Upper lobe of left lung (tissue), 6 donors: ENCODE results near the gene VASN. TPM values are rescaled to one million over a fixed set of nuclear protein-coding genes. Genes with fewer than 3 reads are reported as not detected.

ENCODE experiments used
- ATAC-seq, 2 donors: fragments of 200-7000 bp; cut with Tn5 transposase; one replicate each; pipeline ENCODE4 v1.9.1; 2022; ENCODE audit warnings: mild to moderate bottlenecking in 2 of 2, moderate library complexity in 2 of 2; ENCODE audit not compliant: low FRiP score in 2 of 2
- DNase-seq, 2 donors: peaks; one replicate each; pipeline ENCODE4 v3.0.0-alpha.2; 2019 to 2020
- H3K27ac ChIP-seq, 4 donors: fragments of 200-600 bp; sonication (generic); one replicate each; pipeline ENCODE4 v1.5.1; 2016 to 2019
- H3K27me3 ChIP-seq, 4 donors: fragments of 200-600 bp; sonication (generic); one replicate each; pipeline ENCODE4 v1.5.1; 2017 to 2019
- H3K36me3 ChIP-seq, 4 donors: fragments of 200-600 bp; sonication (generic); one replicate each; pipeline ENCODE4 v1.5.1; 2016 to 2019
- H3K4me1 ChIP-seq, 4 donors: fragments of 200-600 bp; sonication (generic); one replicate each; pipeline ENCODE4 v1.5.1; 2018 to 2019
- H3K4me3 ChIP-seq, 4 donors: fragments of 200-600 bp; sonication (generic); one replicate each; pipeline ENCODE4 v1.5.1; 2017 to 2019; ENCODE audit warnings: mild to moderate bottlenecking in 2 of 4, moderate library complexity in 1 of 4
- H3K9me3 ChIP-seq, 4 donors: fragments of 200-600 bp; sonication (generic); one replicate each; pipeline ENCODE4 v1.5.1; 2018 to 2019
- EP300 ChIP-seq, 4 donors: sonication (generic); formaldehyde crosslinking; IDR thresholded peaks; one replicate each; pipeline ENCODE4 v1.5.1; 2017; ENCODE audit warnings: antibody characterized with exemption in 4 of 4, control low read depth in 2 of 4
- POLR2A ChIP-seq, 4 donors: fragments of 450-650 bp; IDR thresholded peaks; one replicate each; pipeline ENCODE4 v1.5.1; 2016 to 2017; ENCODE audit warnings: antibody characterized with exemption in 4 of 4, mild to moderate bottlenecking in 2 of 4
- POLR2AphosphoS5 ChIP-seq, 2 donors: sonication (generic); formaldehyde crosslinking; IDR thresholded peaks; one replicate each; pipeline ENCODE4 v1.5.1; 2017; ENCODE audit warnings: antibody characterized with exemption in 2 of 2
- WGBS, 2 donors: methylation state at CpG; one replicate each; pipeline ENCODE4 v1.1.5; 2017 to 2018; 5-methylcytosine and 5-hydroxymethylcytosine counted together
- total RNA-seq, 6 donors: library from RNA; depleted of rRNA in 4 of 6; stranded (reverse); fragments of >200 nt in 4 of 6; gene quantifications; one replicate each; pipeline versions ENCODE4 v1.1.0 to v1.2.1, GENCODE V29; 2016 to 2021
- TF ChIP-seq, protein P1 (sequence below), 6 experiments: fragments of 450-650 bp in 4 of 6; fragments of 200-600 bp in 2 of 6; sonication (generic) in 2 of 6; IDR thresholded peaks; one replicate each; pipeline ENCODE4 v1.5.1; 2016 to 2019; ENCODE audit warnings: antibody characterized with exemption in 6 of 6
- donor health status: DM: no; HTN: no; CAD: no; lungs with moderate emphysema.
- donor health status: DM: no; HTN: yes; CAD: no; lungs with severe emphysema.

Gene VASN
- total RNA-seq, 6 donors from 2014 or later = 11.4 to 40.6 (median 30.2) TPM

DNA sequence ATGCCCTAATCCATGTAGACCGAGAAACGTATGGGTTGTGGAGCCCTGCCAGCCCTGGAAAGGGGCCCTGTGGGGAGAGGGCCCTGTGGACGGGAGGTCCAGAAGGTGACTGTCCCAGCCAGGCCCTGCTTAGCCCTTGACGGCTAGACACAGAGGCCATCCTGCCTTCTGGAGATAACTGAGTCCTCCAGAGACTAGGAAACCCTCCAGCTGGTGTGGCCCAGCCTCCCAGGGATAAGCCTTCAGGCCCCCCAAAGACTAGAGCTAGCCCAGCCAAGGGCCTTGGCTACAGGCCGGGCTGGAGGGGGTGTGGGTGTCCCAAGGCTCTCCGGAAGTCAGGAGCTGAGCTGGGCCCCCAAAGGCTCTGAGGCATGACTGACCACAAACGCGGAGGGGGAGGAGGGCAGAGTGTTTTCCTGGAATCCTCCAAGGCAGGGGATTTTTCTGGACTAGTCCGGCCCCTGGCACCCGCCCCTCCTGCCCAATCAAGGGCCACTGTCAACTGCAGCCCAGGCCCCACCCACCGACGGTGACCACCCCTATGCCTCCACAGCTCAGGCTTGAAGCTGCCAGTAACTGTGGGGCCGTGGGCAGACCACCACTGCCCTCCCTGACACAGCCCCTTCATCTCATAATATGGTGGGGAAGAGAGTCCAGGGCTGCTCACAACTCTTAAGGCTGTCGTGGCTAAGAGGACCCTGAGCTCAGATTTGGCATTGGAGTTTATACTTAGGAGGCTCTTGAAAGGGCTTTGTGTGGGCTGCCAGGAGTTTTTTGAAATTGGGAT lies 885 bp upstream of the VASN start:
- TF ChIP-seq, protein P1, sequence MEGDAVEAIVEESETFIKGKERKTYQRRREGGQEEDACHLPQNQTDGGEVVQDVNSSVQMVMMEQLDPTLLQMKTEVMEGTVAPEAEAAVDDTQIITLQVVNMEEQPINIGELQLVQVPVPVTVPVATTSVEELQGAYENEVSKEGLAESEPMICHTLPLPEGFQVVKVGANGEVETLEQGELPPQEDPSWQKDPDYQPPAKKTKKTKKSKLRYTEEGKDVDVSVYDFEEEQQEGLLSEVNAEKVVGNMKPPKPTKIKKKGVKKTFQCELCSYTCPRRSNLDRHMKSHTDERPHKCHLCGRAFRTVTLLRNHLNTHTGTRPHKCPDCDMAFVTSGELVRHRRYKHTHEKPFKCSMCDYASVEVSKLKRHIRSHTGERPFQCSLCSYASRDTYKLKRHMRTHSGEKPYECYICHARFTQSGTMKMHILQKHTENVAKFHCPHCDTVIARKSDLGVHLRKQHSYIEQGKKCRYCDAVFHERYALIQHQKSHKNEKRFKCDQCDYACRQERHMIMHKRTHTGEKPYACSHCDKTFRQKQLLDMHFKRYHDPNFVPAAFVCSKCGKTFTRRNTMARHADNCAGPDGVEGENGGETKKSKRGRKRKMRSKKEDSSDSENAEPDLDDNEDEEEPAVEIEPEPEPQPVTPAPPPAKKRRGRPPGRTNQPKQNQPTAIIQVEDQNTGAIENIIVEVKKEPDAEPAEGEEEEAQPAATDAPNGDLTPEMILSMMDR (IDR thresholded peaks at IDR 0.05) = no peak
- TF ChIP-seq EP300 (IDR thresholded peaks at IDR 0.05) = peak in 1 of 4 donors; percentile 53
- TF ChIP-seq POLR2AphosphoS5 (IDR thresholded peaks at IDR 0.05) = peak; percentile 64 to 72
- no peak for TF ChIP-seq POLR2A (IDR thresholded peaks at IDR 0.05)
- peak; percentile 11 to 31 for ATAC-seq
- peak; percentile 77 to 82 for DNase-seq
- peak overlapping the region in 1 of 4 donors; percentile 93 for H3K4me3 ChIP-seq
- H3K27ac ChIP-seq = peak overlapping the region; percentile 82 to 92 (median 85)
- H3K27me3 ChIP-seq = no peaks in the 10 kb centered on the region
- H3K36me3 ChIP-seq = no peaks in the 10 kb centered on the region
- WGBS, 2 donors = 40 to 67% methylated on average over 6 to 14 of the region's 14 CpGs
- no peaks in the 10 kb centered on the region for H3K9me3 ChIP-seq
- H3K4me1 ChIP-seq = peaks cover 58 to 79% (median 69%) of the 10 kb centered on the region in 4 donors

DNA sequence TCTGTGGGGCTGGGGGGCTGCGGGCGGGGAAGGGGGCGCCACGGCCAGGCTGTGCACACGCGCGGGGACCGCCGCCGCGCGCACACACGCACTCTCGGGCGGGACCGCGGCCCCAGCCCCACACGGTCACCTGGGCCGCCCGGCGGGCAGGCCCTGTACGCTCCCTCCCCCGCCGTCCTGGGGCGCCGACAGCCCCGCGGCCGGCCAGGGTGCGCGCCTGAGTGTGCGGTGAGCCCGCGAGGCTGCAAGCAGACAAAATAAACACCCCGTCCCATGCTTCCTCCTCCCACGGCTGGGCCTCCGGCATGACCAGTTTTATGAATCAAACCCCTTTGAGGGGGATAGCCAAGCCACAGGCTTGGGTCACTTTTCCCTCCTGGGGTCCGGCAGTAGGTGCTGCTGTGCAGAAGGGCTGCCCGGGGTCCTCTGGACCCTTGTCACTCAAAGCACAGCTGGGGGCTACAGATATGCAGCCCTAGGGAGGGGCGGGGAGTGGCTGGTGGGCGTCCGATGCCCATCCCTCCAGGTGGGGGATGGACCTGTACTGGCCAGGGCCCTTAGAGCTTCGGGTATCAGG lies 441 bp downstream of the VASN start:
- WGBS, 2 donors = 3 to 60% methylated on average over 1 to 41 of the region's 43 CpGs
- TF ChIP-seq POLR2AphosphoS5 (IDR thresholded peaks at IDR 0.05) = no peak
- no peak for TF ChIP-seq POLR2A (IDR thresholded peaks at IDR 0.05)
- TF ChIP-seq, protein P1 (IDR thresholded peaks at IDR 0.05) = no peak
- no peak for TF ChIP-seq EP300 (IDR thresholded peaks at IDR 0.05)
- H3K4me1 ChIP-seq = peaks cover 71 to 90% (median 82%) of the 10 kb centered on the region in 4 donors
- H3K9me3 ChIP-seq = no peaks in the 10 kb centered on the region
- no peak for DNase-seq
- peak in 1 of 2 donors; percentile 1 for ATAC-seq
- peak overlapping the region; percentile 29 to 93 (median 66) for H3K4me3 ChIP-seq
- no peaks in the 10 kb centered on the region for H3K27me3 ChIP-seq
- H3K27ac ChIP-seq = peak overlapping the region; percentile 82 to 92 (median 85)
- H3K36me3 ChIP-seq = peaks cover 0 to under 1% (median 0%) of the 10 kb centered on the region in 4 donors

DNA sequence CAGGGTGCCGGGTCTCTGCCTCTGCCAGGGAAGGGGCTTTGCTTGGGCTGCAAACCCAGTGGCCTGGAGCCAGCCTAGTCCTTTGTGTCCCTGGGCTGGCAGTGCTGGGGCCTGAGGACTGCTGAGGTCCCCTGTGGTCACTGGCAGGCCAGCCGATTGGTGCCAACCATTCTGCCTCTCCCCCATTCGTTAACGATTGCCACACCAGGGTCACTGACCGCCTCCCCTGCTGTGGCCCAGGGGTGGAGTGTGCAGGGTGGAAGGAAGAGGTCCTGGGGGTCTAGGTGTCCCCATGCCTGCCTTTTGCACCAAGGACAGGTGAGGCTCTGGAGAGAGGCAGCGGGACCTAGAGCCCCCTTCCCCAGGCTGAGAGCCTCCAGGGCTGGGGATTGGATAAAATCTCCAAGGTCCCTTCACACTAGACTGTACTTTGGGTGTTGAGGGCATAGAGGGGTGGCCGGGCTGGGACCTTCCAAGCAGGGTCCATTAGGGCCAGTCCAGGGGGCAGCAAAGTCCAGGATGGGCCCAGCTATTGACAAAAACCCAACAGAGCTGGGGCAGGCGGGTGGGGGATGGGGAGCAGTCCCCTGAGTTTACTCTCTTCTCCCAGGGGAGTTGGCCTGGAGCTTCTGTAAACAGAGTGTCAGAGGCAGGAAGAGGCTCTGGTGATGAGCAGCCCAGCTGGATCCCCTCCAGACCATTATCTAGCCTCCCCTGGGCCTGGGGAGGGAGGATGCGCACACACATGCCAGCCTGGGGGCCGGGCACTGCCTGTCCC lies 1.1 kb downstream of the VASN start:
- TF ChIP-seq POLR2AphosphoS5 (IDR thresholded peaks at IDR 0.05) (peak in 1 of 2 donors; percentile 47), EP300 (IDR thresholded peaks at IDR 0.05) (no peak), POLR2A (IDR thresholded peaks at IDR 0.05) (no peak)
- TF ChIP-seq, protein P1 (IDR thresholded peaks at IDR 0.05) = no peak
- DNase-seq = peak; percentile 67 to 79
- no peaks in the 10 kb centered on the region for H3K9me3 ChIP-seq
- ATAC-seq = no peak
- H3K27me3 ChIP-seq = no peaks in the 10 kb centered on the region
- H3K36me3 ChIP-seq = peaks cover 0 to 7% (median 0%) of the 10 kb centered on the region in 4 donors
- WGBS, 2 donors = 34 to 45% methylated on average over 6 to 10 of the region's 10 CpGs
- peak overlapping the region; percentile 29 to 93 (median 66) for H3K4me3 ChIP-seq
- H3K27ac ChIP-seq = peak overlapping the region; percentile 82 to 92 (median 85)
- peaks cover 78 to 90% (median 89%) of the 10 kb centered on the region in 4 donors for H3K4me1 ChIP-seq

DNA sequence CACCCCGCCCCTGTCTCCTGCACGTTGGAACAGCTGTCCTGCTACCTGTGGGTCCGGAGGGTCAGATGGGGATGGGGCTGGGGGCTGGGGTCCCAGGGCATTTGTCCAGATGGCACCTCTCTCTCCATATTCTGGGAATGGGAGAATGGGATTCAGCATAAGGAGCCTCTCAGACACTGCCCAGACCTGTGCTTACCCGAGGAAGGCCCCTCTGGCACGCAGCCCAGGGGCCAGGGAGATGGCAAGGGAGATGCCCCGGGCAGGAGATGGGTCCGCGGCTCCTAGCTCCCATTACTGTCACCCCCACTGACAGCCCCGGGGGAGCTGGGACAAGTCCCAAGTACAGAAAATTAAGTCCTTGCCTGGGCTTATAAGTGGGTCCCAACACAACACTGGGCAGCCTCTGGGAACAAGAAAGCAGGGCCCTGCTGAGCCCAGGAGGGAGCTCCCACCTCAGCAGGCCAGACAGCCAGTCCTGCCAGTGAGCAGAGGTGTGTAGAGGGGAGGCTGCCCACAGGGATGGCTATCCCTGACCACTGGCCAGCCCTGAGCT lies 1.8 kb downstream of the VASN start:
- H3K4me1 ChIP-seq = peaks cover 83 to 97% (median 93%) of the 10 kb centered on the region in 4 donors

More for the DNA sequence above, 1.8 kb downstream of the VASN start:
- WGBS, 2 donors = 20 to 43% methylated on average over 1 to 4 of the region's 9 CpGs
- TF ChIP-seq EP300 (IDR thresholded peaks at IDR 0.05) (no peak), POLR2A (IDR thresholded peaks at IDR 0.05) (no peak), POLR2AphosphoS5 (IDR thresholded peaks at IDR 0.05) (no peak)
- TF ChIP-seq, protein P1 (IDR thresholded peaks at IDR 0.05) = no peak
- H3K4me3 ChIP-seq = peak overlapping the region; percentile 8 to 93 (median 66)
- no peaks in the 10 kb centered on the region for H3K9me3 ChIP-seq
- H3K36me3 ChIP-seq = peaks cover 0 to 10% (median 0%) of the 10 kb centered on the region in 4 donors
- no peaks in the 10 kb centered on the region for H3K27me3 ChIP-seq
- ATAC-seq = no peak
- no peak for DNase-seq
- H3K27ac ChIP-seq = peak overlapping the region; percentile 82 to 92 (median 85)
